ENCODE data around the gene RNASE13. TPM values are rescaled to one million over a fixed set of nuclear protein-coding genes. Genes with fewer than 3 reads are reported as not detected.
A peak's percentile ranks its signal among the peaks of the same experiment; 100 is the strongest.
"Not testable (repeated sequence)": the region's sequence is repeated elsewhere in the genome, so short reads cannot be mapped to it uniquely, and the experiment has no call there.

The RNASE13 gene
- total RNA-seq, 1 donor from 2014 or later = not detected

DNA sequence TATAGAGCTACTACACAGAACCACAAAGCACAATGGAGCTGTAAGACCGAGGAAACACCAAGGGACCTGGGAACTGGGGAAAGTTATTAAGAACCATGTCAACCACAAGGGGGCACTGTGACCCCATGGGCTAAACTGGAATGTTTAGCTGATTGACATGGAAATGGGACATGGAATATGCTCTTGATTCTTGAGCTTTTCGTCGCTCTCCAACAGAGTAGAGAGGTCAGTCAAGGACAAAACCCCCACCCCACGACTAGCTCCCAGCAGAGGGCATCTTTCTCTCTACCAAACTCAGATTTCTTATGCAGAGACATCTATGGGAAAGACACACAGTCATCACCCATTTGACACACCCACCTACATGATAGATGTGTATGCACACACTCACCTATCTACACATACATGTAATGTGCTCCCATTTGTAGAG lies 19.8 kb downstream of the RNASE13 start:
- Mint-ChIP-seq H3K4me1 (ENCODE audit: low read depth, unreplicated experiment) (peaks cover 3% of the 10 kb centered on the region), H3K4me3 (ENCODE audit: unreplicated experiment) (no peak overlapping the region), H3K27ac (ENCODE audit: unreplicated experiment) (no peak overlapping the region), H3K9me3 (ENCODE audit: unreplicated experiment) (peaks cover 2% of the 10 kb centered on the region), H3K27me3 (ENCODE audit: unreplicated experiment) (no peaks in the 10 kb centered on the region), H3K36me3 (ENCODE audit: unreplicated experiment) (no peaks in the 10 kb centered on the region)
- TF ChIP-seq, protein P1, sequence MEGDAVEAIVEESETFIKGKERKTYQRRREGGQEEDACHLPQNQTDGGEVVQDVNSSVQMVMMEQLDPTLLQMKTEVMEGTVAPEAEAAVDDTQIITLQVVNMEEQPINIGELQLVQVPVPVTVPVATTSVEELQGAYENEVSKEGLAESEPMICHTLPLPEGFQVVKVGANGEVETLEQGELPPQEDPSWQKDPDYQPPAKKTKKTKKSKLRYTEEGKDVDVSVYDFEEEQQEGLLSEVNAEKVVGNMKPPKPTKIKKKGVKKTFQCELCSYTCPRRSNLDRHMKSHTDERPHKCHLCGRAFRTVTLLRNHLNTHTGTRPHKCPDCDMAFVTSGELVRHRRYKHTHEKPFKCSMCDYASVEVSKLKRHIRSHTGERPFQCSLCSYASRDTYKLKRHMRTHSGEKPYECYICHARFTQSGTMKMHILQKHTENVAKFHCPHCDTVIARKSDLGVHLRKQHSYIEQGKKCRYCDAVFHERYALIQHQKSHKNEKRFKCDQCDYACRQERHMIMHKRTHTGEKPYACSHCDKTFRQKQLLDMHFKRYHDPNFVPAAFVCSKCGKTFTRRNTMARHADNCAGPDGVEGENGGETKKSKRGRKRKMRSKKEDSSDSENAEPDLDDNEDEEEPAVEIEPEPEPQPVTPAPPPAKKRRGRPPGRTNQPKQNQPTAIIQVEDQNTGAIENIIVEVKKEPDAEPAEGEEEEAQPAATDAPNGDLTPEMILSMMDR (IDR thresholded peaks at IDR 0.05; ENCODE audit: partially characterized antibody, unreplicated experiment) = peak; percentile 91
- DNase-seq = peak; percentile 88

DNA sequence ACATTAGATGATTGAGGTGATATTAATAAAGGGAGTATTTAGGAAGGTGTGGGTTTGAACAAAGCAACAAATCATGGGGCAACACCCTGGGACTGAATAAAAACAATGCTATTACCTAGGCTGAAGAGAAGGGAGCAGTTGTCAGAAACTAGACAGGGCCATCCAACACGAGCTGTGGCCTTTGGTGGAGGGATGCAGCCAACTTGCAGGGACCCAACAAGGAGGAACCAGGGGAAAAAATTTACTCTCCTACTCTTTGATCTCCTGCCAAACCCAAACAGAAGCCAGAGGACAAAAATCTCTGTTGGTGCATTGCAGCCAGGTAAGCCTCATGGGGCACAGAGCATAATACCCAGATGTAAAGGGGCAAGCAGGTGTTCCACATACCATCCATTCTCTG lies 23.5 kb downstream of the RNASE13 start:
- Mint-ChIP-seq H3K4me3 (ENCODE audit: unreplicated experiment) (no peak overlapping the region), H3K4me1 (ENCODE audit: low read depth, unreplicated experiment) (peaks cover 3% of the 10 kb centered on the region), H3K27ac (ENCODE audit: unreplicated experiment) (no peak overlapping the region), H3K9me3 (ENCODE audit: unreplicated experiment) (no peaks in the 10 kb centered on the region), H3K27me3 (ENCODE audit: unreplicated experiment) (no peaks in the 10 kb centered on the region), H3K36me3 (ENCODE audit: unreplicated experiment) (no peaks in the 10 kb centered on the region)
- no peak for DNase-seq
- TF ChIP-seq, protein P1 (IDR thresholded peaks at IDR 0.05; ENCODE audit: partially characterized antibody, unreplicated experiment) = no peak

DNA sequence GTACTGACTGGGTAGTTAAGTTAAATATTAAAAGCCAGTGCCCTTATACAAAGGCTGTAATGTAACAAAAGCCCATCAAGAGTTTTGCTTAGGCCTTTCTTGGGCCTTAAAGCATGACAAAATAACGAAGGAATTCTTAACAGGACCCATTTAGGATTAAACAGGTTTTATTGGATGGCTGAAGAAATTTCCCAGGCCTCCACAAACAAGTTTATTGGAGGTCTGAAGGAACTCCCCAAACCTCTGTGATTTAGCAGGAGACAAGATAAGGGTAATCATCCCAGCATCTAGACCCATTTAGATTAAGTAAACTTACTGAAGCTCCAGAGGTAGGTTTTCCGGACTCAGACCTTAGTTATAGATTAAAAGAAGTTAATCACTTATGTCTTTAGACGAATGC lies 24.9 kb downstream of the RNASE13 start:
- not testable (repeated sequence) for H3K4me1 Mint-ChIP-seq (ENCODE audit: low read depth, unreplicated experiment); H3K4me3 Mint-ChIP-seq (ENCODE audit: unreplicated experiment); H3K9me3 Mint-ChIP-seq (ENCODE audit: unreplicated experiment); H3K36me3 Mint-ChIP-seq (ENCODE audit: unreplicated experiment); DNase-seq; H3K27me3 Mint-ChIP-seq (ENCODE audit: unreplicated experiment); H3K27ac Mint-ChIP-seq (ENCODE audit: unreplicated experiment)

- DNase-seq = peak; percentile 64
- Mint-ChIP-seq H3K4me1 (ENCODE audit: low read depth, unreplicated experiment) (peaks cover 5% of the 10 kb centered on the region), H3K27me3 (ENCODE audit: unreplicated experiment) (no peaks in the 10 kb centered on the region), H3K4me3 (ENCODE audit: unreplicated experiment) (peak overlapping the region; percentile 51), H3K9me3 (ENCODE audit: unreplicated experiment) (peaks cover 3% of the 10 kb centered on the region), H3K36me3 (ENCODE audit: unreplicated experiment) (no peaks in the 10 kb centered on the region), H3K27ac (ENCODE audit: unreplicated experiment) (peak overlapping the region; percentile 75)
- TF ChIP-seq, protein P1 (IDR thresholded peaks at IDR 0.05; ENCODE audit: partially characterized antibody, unreplicated experiment) = no peak
These were observed 30.7 kb downstream of the RNASE13 start for GRCh38 chr14:21003788-21004346.

GRCh38 chr14:21001218-21001617 lies 33.4 kb downstream of the RNASE13 start:
- TF ChIP-seq, protein P1 (IDR thresholded peaks at IDR 0.05; ENCODE audit: partially characterized antibody, unreplicated experiment) = no peak
- Mint-ChIP-seq H3K4me1 (ENCODE audit: low read depth, unreplicated experiment) (peaks cover 5% of the 10 kb centered on the region), H3K9me3 (ENCODE audit: unreplicated experiment) (peaks cover 3% of the 10 kb centered on the region), H3K27me3 (ENCODE audit: unreplicated experiment) (no peaks in the 10 kb centered on the region), H3K36me3 (ENCODE audit: unreplicated experiment) (no peaks in the 10 kb centered on the region), H3K4me3 (ENCODE audit: unreplicated experiment) (no peak overlapping the region), H3K27ac (ENCODE audit: unreplicated experiment) (no peak overlapping the region)
- DNase-seq = no peak

All from glutamatergic neuron (in vitro differentiated cells).